ENCODE measurements around the gene ABCA5.

The ABCA5 gene

DNA sequence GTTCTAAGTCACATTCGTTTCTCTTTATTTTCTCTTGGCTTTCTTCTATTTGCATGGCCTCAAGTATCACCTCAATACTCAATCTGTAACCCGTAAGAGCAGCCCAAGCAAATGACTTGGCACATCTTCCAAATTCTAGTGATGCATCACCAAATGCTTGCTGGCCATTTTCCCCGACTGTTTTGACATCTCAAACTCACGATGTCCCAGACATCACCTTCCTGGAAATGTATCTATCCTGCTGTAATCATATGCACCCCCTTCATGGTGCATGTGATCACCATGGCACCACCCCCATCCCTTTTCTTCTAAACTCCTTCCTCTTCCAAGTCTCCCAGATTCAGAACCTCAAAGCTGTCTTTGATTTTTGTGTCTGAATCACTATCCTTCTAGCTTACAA, 24.0 kb upstream of the ABCA5 start:
- no peaks in the 10 kb centered on the region for H3K27me3 ChIP-seq (ENCODE audit: insufficient read depth, low read length)
- no peak overlapping the region for H2AFZ ChIP-seq (ENCODE audit: low read length, unreplicated experiment)
- no peaks in the 10 kb centered on the region for H3K4me1 ChIP-seq (ENCODE audit: control insufficient read depth, insufficient read depth, low read length, unreplicated experiment)
- no peak overlapping the region for H3K27ac ChIP-seq (ENCODE audit: low read depth, low read length)
- no peaks in the 10 kb centered on the region for H3K79me2 ChIP-seq (ENCODE audit: control insufficient read depth, insufficient read depth, low read length, unreplicated experiment)
- H3K4me3 ChIP-seq (ENCODE audit: low read depth, low read length) = no peak overlapping the region
- H3K36me3 ChIP-seq (ENCODE audit: insufficient read depth, low read length) = no peaks in the 10 kb centered on the region

DNA sequence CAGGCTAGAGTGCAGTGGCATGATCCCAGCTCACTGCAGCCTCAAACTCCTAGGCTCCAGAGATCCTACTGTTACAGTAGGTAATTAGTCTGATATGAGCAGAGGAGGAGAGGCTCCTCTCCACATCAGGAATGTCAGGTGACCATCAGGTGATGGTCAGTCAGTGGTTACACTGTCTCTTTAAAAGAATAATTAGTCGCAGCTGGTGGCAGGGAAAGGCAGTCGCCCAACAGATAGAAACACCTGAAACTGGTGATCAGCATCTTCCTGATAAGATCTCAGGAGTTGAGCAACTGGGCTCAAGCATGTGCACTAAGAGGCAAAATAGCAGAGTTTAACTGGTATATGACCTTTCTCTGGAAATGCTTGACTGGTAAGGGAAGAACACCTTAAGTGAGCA, 21.5 kb upstream of the ABCA5 start:
- H3K79me2 ChIP-seq (ENCODE audit: control insufficient read depth, insufficient read depth, low read length, unreplicated experiment) = no peaks in the 10 kb centered on the region
- no peak overlapping the region for H3K27ac ChIP-seq (ENCODE audit: low read depth, low read length)
- H3K4me1 ChIP-seq (ENCODE audit: control insufficient read depth, insufficient read depth, low read length, unreplicated experiment) = no peaks in the 10 kb centered on the region
- H2AFZ ChIP-seq (ENCODE audit: low read length, unreplicated experiment) = no peak overlapping the region
- H3K27me3 ChIP-seq (ENCODE audit: insufficient read depth, low read length) = no peaks in the 10 kb centered on the region
- no peaks in the 10 kb centered on the region for H3K36me3 ChIP-seq (ENCODE audit: insufficient read depth, low read length)
- no peak overlapping the region for H3K4me3 ChIP-seq (ENCODE audit: low read depth, low read length)

DNA sequence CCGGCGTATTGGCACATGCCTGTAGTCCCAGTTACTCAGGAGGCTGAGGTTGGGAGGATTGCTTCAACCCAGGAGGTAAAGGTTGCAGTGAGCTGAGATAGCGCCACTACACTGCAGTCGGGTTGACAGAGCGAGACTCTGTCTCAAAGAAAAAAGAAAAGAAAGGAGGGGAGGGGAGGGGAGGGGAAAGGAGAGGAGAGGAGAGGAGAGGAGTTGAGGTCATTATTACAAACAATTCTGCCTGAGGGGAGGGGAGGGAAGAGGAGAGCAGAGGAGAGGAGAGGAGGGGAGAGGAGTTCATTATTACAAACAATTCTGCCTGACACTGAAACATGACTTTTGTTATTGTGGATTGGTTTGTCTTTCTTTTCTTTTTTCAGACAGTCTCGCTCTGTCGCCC, 19.8 kb upstream of the ABCA5 start:
- H3K27me3 ChIP-seq (ENCODE audit: insufficient read depth, low read length) = no peaks in the 10 kb centered on the region
- no peak overlapping the region for H3K4me3 ChIP-seq (ENCODE audit: low read depth, low read length)

DNA sequence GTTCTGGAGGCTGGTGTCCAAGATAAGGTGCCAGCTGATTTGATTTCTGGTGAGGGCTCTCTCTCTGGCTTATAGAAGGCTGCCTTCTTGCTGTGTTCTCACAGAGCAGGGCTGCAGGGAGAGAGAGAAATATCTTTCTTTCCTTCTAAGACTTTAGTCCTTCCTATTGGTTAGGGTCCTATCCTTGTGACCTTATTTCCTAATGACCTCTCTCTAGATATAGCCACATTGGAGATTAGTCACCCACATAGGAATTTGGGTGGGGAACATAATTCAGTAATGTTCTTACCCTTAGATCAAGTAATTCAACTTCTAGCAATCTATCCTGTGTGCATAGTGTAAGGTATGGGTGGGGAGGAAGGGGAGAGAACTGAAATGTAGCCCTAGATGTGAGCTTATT, 18.0 kb upstream of the ABCA5 start:
- H3K27ac ChIP-seq (ENCODE audit: low read depth, low read length) = no peak overlapping the region
- no peak overlapping the region for H2AFZ ChIP-seq (ENCODE audit: low read length, unreplicated experiment)
- no peaks in the 10 kb centered on the region for H3K36me3 ChIP-seq (ENCODE audit: insufficient read depth, low read length)
- no peaks in the 10 kb centered on the region for H3K27me3 ChIP-seq (ENCODE audit: insufficient read depth, low read length)
- no peaks in the 10 kb centered on the region for H3K79me2 ChIP-seq (ENCODE audit: control insufficient read depth, insufficient read depth, low read length, unreplicated experiment)
- no peak overlapping the region for H3K4me3 ChIP-seq (ENCODE audit: low read depth, low read length)
- H3K4me1 ChIP-seq (ENCODE audit: control insufficient read depth, insufficient read depth, low read length, unreplicated experiment) = no peaks in the 10 kb centered on the region

More for the DNA sequence above, 19.8 kb upstream of the ABCA5 start:
- H3K36me3 ChIP-seq (ENCODE audit: insufficient read depth, low read length) = no peaks in the 10 kb centered on the region
- no peak overlapping the region for H3K27ac ChIP-seq (ENCODE audit: low read depth, low read length)
- H3K79me2 ChIP-seq (ENCODE audit: control insufficient read depth, insufficient read depth, low read length, unreplicated experiment) = no peaks in the 10 kb centered on the region
- no peaks in the 10 kb centered on the region for H3K4me1 ChIP-seq (ENCODE audit: control insufficient read depth, insufficient read depth, low read length, unreplicated experiment)
- H2AFZ ChIP-seq (ENCODE audit: low read length, unreplicated experiment) = no peak overlapping the region

DNA sequence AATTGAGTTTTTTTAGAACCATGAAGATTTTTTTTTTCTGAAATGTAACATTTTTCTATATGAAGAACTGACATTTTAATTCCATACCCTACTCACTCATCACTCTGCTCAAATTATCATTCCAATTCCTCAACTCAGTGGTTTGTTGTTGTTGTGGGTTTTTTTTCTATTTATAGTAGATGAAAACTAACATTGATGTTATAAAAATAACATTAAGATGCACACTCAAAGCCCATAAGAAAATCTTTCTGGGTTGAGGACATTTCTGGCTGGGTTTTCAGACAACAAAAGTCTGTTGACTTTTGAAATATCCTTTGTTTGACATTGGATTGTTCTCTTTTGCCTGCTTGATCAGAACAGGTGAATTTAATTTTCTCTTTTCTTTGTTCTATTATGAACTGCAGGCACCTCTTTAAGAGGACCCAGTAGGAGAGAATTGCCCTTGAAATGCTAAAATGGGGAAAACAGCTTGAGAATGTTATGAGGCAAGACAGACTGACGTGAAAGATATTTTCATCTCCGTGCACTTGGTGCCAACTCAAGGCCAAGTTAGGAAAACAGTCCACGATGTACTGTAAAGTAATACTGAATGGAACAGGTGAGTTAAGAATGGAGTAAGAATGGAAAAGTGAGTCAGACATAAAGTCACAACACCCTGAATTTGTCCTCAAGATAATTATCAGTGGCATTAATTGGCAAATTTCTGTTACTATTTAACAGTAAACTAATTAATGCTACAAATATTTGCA, 16.1 kb upstream of the ABCA5 start:
- H2AFZ ChIP-seq (ENCODE audit: low read length, unreplicated experiment) = no peak overlapping the region
- H3K36me3 ChIP-seq (ENCODE audit: insufficient read depth, low read length) = no peaks in the 10 kb centered on the region
- H3K27ac ChIP-seq (ENCODE audit: low read depth, low read length) = no peak overlapping the region
- no peak overlapping the region for H3K4me3 ChIP-seq (ENCODE audit: low read depth, low read length)
- H3K79me2 ChIP-seq (ENCODE audit: control insufficient read depth, insufficient read depth, low read length, unreplicated experiment) = no peaks in the 10 kb centered on the region
- H3K27me3 ChIP-seq (ENCODE audit: insufficient read depth, low read length) = no peaks in the 10 kb centered on the region
- no peaks in the 10 kb centered on the region for H3K4me1 ChIP-seq (ENCODE audit: control insufficient read depth, insufficient read depth, low read length, unreplicated experiment)

DNA sequence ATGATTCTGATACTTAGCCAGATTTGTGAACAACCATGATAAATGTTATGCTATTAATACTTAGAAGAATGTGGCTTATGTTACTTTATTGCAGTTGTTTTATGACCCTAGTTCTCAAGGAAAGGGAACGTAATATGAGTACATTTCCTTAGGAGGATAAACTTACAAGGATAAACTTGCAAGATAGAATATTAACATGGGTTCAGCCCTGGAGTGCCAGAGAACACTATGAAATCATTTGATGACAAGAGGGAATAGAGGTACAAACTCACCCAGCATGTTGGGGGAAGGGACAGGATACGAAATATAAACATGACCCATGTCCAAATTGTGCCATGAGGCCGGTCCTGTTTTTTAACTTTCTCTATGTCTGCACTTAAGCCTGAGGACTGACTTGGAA, 13.0 kb upstream of the ABCA5 start:
- Histone ChIP-seq H3K79me2 (ENCODE audit: control insufficient read depth, insufficient read depth, low read length, unreplicated experiment) (no peaks in the 10 kb centered on the region), H3K27ac (ENCODE audit: low read depth, low read length) (no peak overlapping the region), H3K27me3 (ENCODE audit: insufficient read depth, low read length) (no peaks in the 10 kb centered on the region), H3K4me3 (ENCODE audit: low read depth, low read length) (no peak overlapping the region), H2AFZ (ENCODE audit: low read length, unreplicated experiment) (no peak overlapping the region), H3K4me1 (ENCODE audit: control insufficient read depth, insufficient read depth, low read length, unreplicated experiment) (no peaks in the 10 kb centered on the region), H3K36me3 (ENCODE audit: insufficient read depth, low read length) (no peaks in the 10 kb centered on the region)

DNA sequence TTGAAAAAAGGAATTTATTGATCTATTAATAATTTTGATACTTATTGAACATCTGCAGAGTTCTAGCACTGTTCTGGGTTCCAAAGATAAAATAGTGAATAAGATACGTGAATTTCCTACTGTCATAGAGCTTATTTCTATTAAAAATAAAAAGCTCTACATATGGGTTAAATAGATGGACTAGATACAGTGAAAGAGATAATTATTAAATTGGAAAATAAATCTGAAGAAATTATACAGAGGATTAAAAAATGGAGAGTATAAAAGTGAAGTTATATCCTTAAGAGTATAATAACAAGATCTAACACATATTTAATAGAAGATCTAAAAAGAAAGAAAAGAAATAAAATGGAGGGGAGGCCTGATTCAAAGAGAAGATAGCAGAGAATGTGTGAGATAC, 10.1 kb upstream of the ABCA5 start:
- H2AFZ ChIP-seq (ENCODE audit: low read length, unreplicated experiment) = no peak overlapping the region

DNA sequence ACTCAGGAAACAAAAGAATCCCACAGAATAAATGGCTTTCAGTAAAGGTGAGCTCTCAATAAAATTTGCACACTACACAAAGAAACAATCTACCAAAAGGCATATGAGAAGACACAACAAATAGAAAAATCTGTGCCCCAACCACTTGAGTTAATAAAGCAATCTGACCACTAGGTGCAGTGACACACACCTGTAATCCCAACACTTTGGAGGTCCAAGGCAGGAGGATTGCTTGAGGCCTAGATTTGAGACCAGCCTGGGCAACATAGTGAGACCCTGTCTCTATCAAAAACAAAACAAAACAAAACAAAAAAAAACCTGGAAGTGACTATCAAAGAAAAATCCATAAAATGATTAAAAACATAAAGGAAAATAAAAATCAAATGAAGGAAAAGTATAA, 9.6 kb upstream of the ABCA5 start:
- H3K27me3 ChIP-seq (ENCODE audit: insufficient read depth, low read length) = no peaks in the 10 kb centered on the region
- H3K36me3 ChIP-seq (ENCODE audit: insufficient read depth, low read length) = no peaks in the 10 kb centered on the region
- H3K79me2 ChIP-seq (ENCODE audit: control insufficient read depth, insufficient read depth, low read length, unreplicated experiment) = no peaks in the 10 kb centered on the region
- H3K4me3 ChIP-seq (ENCODE audit: low read depth, low read length) = no peak overlapping the region
- no peak overlapping the region for H2AFZ ChIP-seq (ENCODE audit: low read length, unreplicated experiment)
- no peak overlapping the region for H3K27ac ChIP-seq (ENCODE audit: low read depth, low read length)
- H3K4me1 ChIP-seq (ENCODE audit: control insufficient read depth, insufficient read depth, low read length, unreplicated experiment) = no peaks in the 10 kb centered on the region

More for the DNA sequence above, 10.1 kb upstream of the ABCA5 start:
- no peaks in the 10 kb centered on the region for H3K4me1 ChIP-seq (ENCODE audit: control insufficient read depth, insufficient read depth, low read length, unreplicated experiment)
- no peaks in the 10 kb centered on the region for H3K27me3 ChIP-seq (ENCODE audit: insufficient read depth, low read length)
- H3K4me3 ChIP-seq (ENCODE audit: low read depth, low read length) = no peak overlapping the region
- no peaks in the 10 kb centered on the region for H3K36me3 ChIP-seq (ENCODE audit: insufficient read depth, low read length)
- no peaks in the 10 kb centered on the region for H3K79me2 ChIP-seq (ENCODE audit: control insufficient read depth, insufficient read depth, low read length, unreplicated experiment)
- H3K27ac ChIP-seq (ENCODE audit: low read depth, low read length) = no peak overlapping the region

DNA sequence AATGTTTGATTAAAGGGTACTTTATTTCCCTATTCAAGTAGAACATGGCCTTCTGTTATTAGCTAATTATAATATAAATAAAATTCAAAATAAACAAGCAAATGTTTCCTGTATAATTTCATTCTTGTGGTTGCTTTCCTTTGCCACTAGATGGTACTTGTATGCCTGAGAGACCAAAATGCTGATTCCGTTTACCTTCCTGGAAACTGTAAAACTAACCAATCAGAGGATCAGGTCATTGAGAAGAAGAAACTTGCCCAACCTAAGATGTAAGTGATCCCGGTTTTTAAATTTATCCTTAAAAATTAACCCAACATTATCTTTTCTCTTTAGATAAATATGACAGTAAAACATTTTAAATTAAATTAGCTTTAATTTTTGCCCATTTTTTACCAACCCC, 8.1 kb upstream of the ABCA5 start:
- H2AFZ ChIP-seq (ENCODE audit: low read length, unreplicated experiment) = no peak overlapping the region
- H3K36me3 ChIP-seq (ENCODE audit: insufficient read depth, low read length) = no peaks in the 10 kb centered on the region
- peak overlapping the region; percentile 9; the same call in 1 of the 2 replicates for H3K4me3 ChIP-seq (ENCODE audit: low read depth, low read length)
- no peaks in the 10 kb centered on the region for H3K27me3 ChIP-seq (ENCODE audit: insufficient read depth, low read length)
- no peak overlapping the region for H3K27ac ChIP-seq (ENCODE audit: low read depth, low read length)
- H3K79me2 ChIP-seq (ENCODE audit: control insufficient read depth, insufficient read depth, low read length, unreplicated experiment) = no peaks in the 10 kb centered on the region
- no peaks in the 10 kb centered on the region for H3K4me1 ChIP-seq (ENCODE audit: control insufficient read depth, insufficient read depth, low read length, unreplicated experiment)

DNA sequence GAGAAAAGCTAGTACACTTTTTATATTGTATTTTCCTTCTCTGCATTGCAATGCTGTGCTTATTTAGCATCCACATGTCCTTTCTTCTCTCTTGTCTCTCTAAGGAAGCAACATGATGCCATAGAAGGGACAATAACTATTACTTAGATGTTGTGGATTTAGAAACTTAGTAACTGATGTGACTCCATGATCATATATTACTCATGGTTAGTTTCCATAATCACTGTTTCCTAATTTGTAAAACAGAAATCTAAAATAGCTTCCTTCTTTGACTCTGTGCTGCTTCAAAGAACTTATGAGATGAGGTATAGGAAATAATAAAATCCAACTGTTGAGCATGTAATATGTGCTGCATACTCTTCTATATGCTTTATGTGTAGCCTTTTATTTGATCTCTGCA, 6.6 kb upstream of the ABCA5 start:
- no peaks in the 10 kb centered on the region for H3K27me3 ChIP-seq (ENCODE audit: insufficient read depth, low read length)
- H3K79me2 ChIP-seq (ENCODE audit: control insufficient read depth, insufficient read depth, low read length, unreplicated experiment) = no peaks in the 10 kb centered on the region
- H3K27ac ChIP-seq (ENCODE audit: low read depth, low read length) = no peak overlapping the region
- no peak overlapping the region for H2AFZ ChIP-seq (ENCODE audit: low read length, unreplicated experiment)
- no peak overlapping the region for H3K4me3 ChIP-seq (ENCODE audit: low read depth, low read length)
- no peaks in the 10 kb centered on the region for H3K4me1 ChIP-seq (ENCODE audit: control insufficient read depth, insufficient read depth, low read length, unreplicated experiment)
- H3K36me3 ChIP-seq (ENCODE audit: insufficient read depth, low read length) = no peaks in the 10 kb centered on the region

DNA sequence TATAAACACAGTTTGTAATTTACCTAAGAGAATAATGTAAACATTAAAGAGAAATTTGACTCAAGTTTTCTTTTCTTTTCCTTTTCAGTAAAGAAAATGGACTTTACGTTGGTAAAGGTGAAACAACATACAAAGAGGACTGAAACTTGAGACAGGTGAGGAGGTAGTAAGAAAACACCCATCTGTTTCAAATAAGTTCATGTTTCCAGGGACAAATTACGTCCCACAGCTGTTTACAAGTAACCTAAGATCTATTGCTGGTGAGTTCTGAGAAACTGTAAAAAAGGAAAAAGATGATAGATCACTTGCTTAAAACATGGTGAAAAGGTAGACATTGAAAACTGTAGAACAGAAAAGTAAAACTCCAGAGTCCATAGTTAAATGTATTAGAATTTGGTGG, 4.8 kb upstream of the ABCA5 start:
- Histone ChIP-seq H2AFZ (ENCODE audit: low read length, unreplicated experiment) (no peak overlapping the region), H3K79me2 (ENCODE audit: control insufficient read depth, insufficient read depth, low read length, unreplicated experiment) (no peaks in the 10 kb centered on the region), H3K27ac (ENCODE audit: low read depth, low read length) (no peak overlapping the region), H3K36me3 (ENCODE audit: insufficient read depth, low read length) (no peaks in the 10 kb centered on the region), H3K27me3 (ENCODE audit: insufficient read depth, low read length) (no peaks in the 10 kb centered on the region), H3K4me3 (ENCODE audit: low read depth, low read length) (no peak overlapping the region), H3K4me1 (ENCODE audit: control insufficient read depth, insufficient read depth, low read length, unreplicated experiment) (peaks cover 5% of the 10 kb centered on the region)

Measured in ACC112 (cell line).